ENCODE results near the gene MASP2.
"Not testable (repeated sequence)": the region's sequence is repeated elsewhere in the genome, so short reads cannot be mapped to it uniquely, and the experiment has no call there.

MASP2 gene

GRCh38 chr1:11058026-11058425 is 11.0 kb upstream of the MASP2 start:
- DNase-seq: no peak

DNA sequence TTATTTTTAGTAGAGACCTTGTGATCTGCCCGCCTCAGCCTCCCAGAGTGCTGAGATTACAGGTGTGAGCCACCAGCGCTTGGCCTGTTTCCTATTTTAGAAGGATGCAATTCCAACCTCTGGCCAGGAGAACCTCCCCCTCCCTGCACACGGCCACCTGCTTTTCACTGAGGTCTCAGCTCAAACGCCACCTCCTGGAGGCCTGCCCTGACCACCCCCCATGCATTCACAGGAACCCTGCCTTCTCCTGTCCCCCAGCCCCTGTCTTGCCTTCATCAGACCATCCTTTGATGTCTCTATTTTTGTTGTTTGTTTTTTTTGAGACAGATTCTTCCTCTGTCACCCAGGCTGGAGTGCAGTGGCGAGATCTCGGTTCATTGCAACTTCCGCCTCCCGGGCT is 10.4 kb upstream of the MASP2 start:
- DNase-seq: no peak

DNA sequence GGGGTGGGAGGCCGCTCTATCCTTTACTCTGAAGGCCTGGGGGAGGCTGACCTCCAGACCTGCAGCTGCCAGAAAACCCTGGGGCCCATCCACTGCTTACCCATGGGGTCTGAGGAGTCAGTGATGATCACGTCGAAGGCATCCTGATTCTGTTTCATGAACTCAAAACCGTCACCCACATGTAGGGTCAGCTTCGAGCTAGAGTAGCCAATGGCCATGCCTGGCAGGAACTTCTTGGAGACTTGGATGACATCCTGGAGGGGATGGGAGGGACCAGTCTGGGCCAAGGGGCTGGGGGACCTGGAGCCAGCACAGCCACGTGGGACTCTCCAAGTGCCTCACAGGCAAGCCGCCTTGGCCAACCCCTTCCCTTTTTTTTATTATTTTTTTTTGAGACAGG is 9.5 kb upstream of the MASP2 start:
- DNase-seq: no peak

- no peak for DNase-seq
Observed at GRCh38 chr1:11055676-11056075, 8.6 kb upstream of the MASP2 start.

- no peak for DNase-seq
Observed at GRCh38 chr1:11054666-11055065, 7.6 kb upstream of the MASP2 start.

- DNase-seq: no peak
Observed at GRCh38 chr1:11054181-11054580, 7.1 kb upstream of the MASP2 start.

GRCh38 chr1:11053758-11054137 is 6.7 kb upstream of the MASP2 start:
- DNase-seq: peak; percentile 62

DNA sequence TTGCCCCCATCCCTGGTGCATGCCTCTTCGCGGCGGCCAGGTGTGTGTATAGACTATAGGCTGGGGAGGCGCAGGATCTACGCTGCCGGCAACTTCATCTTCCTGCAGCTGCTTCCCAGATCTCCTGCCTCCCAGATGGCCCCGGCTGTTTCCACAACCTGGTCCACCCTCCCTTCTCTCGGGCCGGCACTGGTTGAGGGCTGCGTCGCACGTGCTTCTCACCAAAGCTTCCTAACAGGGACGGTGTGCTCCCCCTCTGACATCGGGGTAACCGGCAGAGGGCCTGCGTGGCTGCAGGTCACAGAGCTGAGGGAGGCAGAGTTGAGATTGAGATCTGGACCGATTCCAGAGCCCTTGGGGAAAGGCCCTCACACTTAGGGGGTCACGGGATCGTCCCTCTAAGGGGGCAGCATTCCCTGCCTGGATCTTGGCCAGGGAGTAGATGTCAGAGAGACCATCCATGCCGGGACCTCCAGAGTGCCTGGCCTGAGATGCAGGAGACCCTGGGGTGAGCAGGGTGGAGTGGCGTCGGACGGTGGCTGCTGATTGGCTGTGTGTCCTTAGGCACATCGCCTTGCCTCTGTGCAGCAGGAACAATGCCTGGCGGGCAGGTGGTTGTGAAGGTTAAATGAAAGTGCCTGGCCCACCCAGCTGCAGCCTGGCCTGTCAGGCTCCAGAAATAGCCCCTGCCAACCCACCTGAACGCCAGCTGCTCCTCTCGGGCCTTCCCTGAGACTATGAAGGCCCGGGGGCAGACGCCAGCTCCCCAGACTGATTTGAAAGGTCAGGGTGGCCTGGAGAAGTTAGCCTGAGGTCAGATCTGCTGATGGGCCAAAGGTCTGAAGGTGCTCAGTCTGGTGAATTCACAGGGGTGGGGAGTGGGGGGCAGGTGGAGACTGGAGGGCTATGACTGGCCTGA is 6.1 kb upstream of the MASP2 start:
- no peak for DNase-seq

- no peak for DNase-seq
Observed at GRCh38 chr1:11051781-11052511, 4.9 kb upstream of the MASP2 start.

GRCh38 chr1:11051121-11051520 is 4.1 kb upstream of the MASP2 start:
- DNase-seq: not testable (repeated sequence)

GRCh38 chr1:11046270-11046566 is 821 bp downstream of the MASP2 start:
- DNase-seq: no peak

GRCh38 chr1:11045428-11046269 is 1.4 kb downstream of the MASP2 start:
- no peak for DNase-seq

GRCh38 chr1:11044849-11045427 is 2.1 kb downstream of the MASP2 start:
- DNase-seq: no peak

DNA sequence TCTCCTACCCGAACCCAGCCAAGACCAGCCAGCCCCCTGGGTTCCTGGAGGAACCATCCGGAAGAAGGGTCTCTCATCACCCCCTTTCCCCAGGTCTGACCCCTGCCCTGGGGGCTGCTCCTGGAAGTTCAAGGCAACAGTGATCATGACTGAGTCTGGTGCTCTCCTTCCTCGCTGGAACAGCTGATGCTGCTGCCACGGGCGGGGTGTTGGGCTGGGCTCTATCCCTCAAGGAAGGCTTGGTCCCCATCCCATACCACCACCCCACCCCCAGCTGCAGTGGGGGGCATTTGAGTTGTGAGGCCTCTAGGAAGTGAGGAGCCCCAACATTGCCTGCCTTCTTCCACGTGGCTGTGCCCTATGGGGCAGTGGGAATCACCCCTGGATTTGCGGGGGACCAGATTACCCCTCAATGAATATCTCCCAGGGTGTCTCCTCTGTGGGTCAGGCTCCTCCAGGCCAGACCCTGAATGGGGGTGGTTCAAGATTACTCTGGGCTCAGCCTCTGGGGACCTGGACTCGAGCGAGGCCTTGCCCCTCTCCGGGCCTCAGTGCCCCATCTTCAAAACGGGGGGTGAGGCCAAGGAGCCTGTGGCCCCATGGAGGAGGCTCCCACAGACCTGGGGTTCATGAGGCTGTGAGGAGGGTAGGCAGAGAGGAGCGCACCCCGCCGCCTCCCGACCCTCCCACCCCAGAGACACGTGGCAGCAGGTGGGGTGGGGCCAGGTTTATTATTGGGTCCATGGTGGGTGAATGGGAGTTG is 2.8 kb downstream of the MASP2 start:
- no peak for DNase-seq

DNA sequence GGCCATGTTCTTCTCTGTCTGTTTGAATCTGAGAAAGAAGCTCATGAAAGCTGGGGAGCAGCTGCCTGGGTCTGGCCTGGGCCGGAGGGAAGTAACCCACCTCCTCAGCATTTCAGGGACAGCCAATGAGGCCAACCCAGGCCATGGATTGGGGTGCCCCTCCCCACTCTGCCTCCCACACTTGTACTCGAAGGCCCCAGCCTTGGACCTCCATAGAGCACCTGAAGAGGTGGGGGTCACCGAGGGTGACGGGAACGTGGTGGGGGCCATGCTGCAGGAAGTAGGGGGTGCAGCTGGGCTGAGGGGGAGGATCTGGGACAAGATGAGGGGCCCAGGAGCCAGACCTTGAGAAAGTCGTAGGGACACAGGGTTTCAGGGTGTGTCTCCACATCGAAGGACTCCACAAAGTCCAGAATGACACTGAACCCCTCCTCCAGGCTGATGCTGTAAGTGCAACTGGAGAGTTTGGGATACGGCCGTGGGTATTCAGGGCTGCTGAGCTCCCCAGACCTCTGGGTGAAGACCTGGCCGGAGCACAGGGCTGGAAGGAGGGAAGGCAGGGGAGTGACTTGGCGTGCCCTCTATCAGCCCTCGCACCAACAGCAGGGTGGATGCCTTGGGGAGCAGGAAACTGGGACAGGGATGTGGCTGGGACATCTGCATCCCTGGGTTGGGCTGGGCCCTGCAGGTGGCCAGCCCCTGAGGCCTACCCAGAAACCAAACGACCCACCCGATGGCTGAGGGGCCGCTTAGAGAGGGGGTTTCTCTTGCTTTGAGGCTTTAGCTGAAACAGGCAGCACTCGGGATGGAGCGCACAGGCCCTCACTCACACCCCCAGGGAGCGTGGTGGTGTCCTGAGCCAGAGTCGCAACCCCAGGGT is 3.8 kb downstream of the MASP2 start:
- no peak for DNase-seq

DNA sequence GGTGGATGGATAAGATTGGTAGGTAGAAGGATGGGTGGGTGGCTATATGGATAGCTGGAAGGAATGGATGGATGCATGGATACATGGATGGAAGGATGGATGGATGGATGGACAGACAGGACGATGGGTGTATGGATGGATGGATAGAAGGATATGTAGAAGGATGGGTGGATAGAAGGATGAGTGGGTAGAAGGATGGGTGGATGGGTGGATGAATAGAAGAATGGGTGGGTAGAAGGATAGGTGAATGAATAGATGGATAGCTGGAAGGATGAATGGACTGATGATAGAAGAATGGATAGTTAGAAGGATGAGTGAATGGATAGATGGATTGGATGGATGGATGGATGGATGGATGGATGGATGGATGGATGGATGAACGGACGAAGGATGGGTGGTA is 5.0 kb downstream of the MASP2 start:
- no peak for DNase-seq

GRCh38 chr1:11041048-11041447 is 6.0 kb downstream of the MASP2 start:
- no peak for DNase-seq

- not testable (repeated sequence) for DNase-seq
Observed at GRCh38 chr1:11040105-11040429, 7.0 kb downstream of the MASP2 start.

DNA sequence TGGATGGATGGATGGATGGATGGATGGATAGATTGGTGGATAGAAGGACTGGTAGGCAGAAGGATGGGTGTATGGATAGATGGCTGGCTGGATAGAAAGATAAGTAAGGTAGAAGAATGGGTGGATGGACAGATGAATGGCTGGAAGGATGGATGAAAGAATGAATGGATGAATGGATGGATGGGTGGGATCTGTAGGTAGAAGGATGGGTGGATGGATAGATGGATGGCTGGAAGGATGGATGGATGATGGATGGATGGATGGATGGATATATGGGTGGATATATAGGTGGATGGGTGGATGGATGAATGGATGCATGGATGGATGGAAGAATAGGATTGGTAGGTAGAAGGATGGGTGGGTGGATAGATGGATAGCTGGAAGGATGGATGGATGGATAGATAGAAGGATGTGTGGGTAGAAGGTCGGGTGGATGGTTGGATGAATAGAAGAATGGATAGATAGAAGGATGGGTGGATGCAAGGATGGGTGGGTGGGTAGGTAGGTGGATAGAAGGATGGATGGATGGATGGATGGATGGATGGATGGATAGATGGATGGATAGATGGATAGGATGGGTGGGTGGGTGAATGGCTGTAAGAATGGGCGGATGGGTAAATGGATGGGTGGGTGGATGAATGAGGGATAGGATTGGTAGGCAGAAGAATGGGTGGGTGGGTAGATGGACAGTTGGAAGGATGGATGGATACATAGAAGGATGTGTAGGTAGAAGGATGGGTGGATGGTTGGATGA is 7.5 kb downstream of the MASP2 start:
- no peak for DNase-seq

GRCh38 chr1:11037740-11038182 is 9.3 kb downstream of the MASP2 start:
- DNase-seq: peak; percentile 90
